MM.1S (cell line): ENCODE results near the gene ITPR1.
"Not testable (repeated sequence)": the region's sequence is repeated elsewhere in the genome, so short reads cannot be mapped to it uniquely, and the experiment has no call there.

Experiments used
- DNase-seq: peaks from one replicate; pipeline ENCODE4 v3.0.0-alpha.2; 2015
- H2AFZ ChIP-seq: fragments of 300-600 bp; sonication (generic); 2 replicates; pipeline ENCODE4 v1.6.0; 2016; ENCODE audit warnings: antibody characterized with exemption, low read length
- H3F3A ChIP-seq: fragments of 300-600 bp; sonication (generic); 2 replicates; pipeline ENCODE4 v1.6.1; 2016; ENCODE audit warnings: mild to moderate bottlenecking, antibody characterized with exemption, low read length, moderate library complexity, mixed read lengths; ENCODE audit not compliant: insufficient read depth
- H3K27ac ChIP-seq: fragments of 300-600 bp; sonication (generic); 2 replicates; pipeline ENCODE4 v1.5.1; 2016; ENCODE audit warnings: mild to moderate bottlenecking, low read length
- H3K27me3 ChIP-seq: fragments of 300-600 bp; sonication (generic); replicated peaks from 2 replicates; pipeline ENCODE4 v1.6.0; 2016; ENCODE audit warnings: low read length; ENCODE audit not compliant: insufficient read depth
- H3K36me3 ChIP-seq: fragments of 300-600 bp; sonication (generic); replicated peaks from 2 replicates; pipeline ENCODE4 v1.6.1; 2016; ENCODE audit warnings: mild to moderate bottlenecking, low read length, mixed read lengths; ENCODE audit not compliant: insufficient read depth
- H3K4me1 ChIP-seq: fragments of 300-600 bp; sonication (generic); 2 replicates; pipeline ENCODE4 v1.6.1; 2016; ENCODE audit warnings: low read length, mixed read lengths
- H3K4me2 ChIP-seq: fragments of 300-600 bp; sonication (generic); 2 replicates; pipeline ENCODE4 v1.6.0; 2016; ENCODE audit warnings: low read depth, low read length
- H3K4me3 ChIP-seq: fragments of 300-600 bp; sonication (generic); 2 replicates; pipeline ENCODE4 v1.5.1; 2016; ENCODE audit warnings: low read length, mixed read lengths
- H3K79me2 ChIP-seq: fragments of 300-600 bp; sonication (generic); 2 replicates; pipeline ENCODE4 v1.6.1; 2016; ENCODE audit warnings: mixed run types, low read length, mixed read lengths
- H3K9ac ChIP-seq: fragments of 300-600 bp; sonication (generic); 2 replicates; pipeline ENCODE4 v1.6.1; 2016; ENCODE audit warnings: low read length, mixed read lengths
- H3K9me2 ChIP-seq: fragments of 300-600 bp; sonication (generic); replicated peaks from 2 replicates; pipeline ENCODE4 v1.6.1; 2016; ENCODE audit warnings: mild to moderate bottlenecking, low read length, mixed read lengths; ENCODE audit not compliant: insufficient read depth
- H3K9me3 ChIP-seq: fragments of 300-600 bp; sonication (generic); replicated peaks from 2 replicates; pipeline ENCODE4 v1.6.1; 2016; ENCODE audit warnings: mild to moderate bottlenecking, low read length, mixed read lengths; ENCODE audit not compliant: insufficient read depth
- H4K20me1 ChIP-seq: fragments of 300-600 bp; sonication (generic); 2 replicates; pipeline ENCODE4 v1.6.1; 2016; ENCODE audit warnings: mild to moderate bottlenecking, low read length, moderate library complexity, mixed read lengths; ENCODE audit not compliant: insufficient read depth
- EZH2 ChIP-seq: fragments of 300-600 bp; sonication (generic); optimal IDR thresholded peaks from 2 replicates; pipeline ENCODE3; 2017; ENCODE audit warnings: low read depth, mild to moderate bottlenecking, antibody characterized with exemption, low read length, mixed read lengths
- EZH2phosphoT487 ChIP-seq: fragments of 300-600 bp; sonication (generic); IDR thresholded peaks from 2 replicates; pipeline ENCODE4 v1.6.1; 2018; ENCODE audit warnings: antibody characterized with exemption, low read length
- TF ChIP-seq, protein P1 (sequence below): fragments of 300-600 bp; sonication (generic); IDR thresholded peaks from 2 replicates; pipeline ENCODE4 v1.5.1; 2016; ENCODE audit warnings: antibody characterized with exemption, low read length, mixed read lengths

Gene ITPR1

DNA sequence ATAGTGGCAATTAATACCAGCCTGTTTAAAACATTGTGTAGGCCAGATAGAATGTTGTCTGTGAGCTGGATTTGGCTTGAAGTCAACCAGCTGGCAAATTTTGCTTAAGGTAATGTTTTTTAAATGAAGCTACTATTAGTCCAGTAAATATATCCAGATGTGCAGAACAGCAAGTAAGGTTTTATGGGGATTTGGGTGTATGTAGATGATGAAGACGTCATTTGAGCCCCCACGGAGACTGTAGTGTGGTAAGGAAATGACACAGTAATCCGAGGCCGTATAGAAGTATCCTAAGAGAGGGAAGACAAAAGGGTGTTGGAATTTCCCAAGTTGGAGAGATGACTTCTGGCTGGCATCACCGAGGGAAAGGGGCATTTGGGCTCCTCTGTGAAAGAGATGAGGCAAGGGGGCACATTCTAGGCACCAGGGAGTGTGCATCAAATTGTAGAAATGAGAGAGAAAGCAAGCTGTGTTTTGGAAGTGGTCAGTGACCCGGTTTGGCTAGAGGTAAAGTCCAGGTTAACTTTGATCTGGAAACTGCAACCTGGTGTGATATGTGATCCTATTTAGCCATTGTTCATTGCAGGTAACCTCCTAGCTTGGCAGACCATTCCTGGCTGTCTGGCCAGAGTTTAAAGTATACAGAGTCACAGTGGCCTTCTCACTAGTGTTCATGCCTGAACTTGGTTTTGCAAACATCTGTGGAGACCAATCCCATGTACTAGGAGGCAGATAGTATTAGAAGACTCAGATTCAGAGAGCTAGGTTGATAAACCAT lies 104.2 kb downstream of the ITPR1 start:
- H3K36me3 ChIP-seq, result no peaks in the 10 kb centered on the region
- H3K9me2 ChIP-seq, result no peaks in the 10 kb centered on the region
- no peak overlapping the region for H3K4me2 ChIP-seq
- no peaks in the 10 kb centered on the region for H3K9me3 ChIP-seq
- no peak overlapping the region for H3K4me3 ChIP-seq
- no peak overlapping the region for H3K27ac ChIP-seq
- TF ChIP-seq, protein P1, sequence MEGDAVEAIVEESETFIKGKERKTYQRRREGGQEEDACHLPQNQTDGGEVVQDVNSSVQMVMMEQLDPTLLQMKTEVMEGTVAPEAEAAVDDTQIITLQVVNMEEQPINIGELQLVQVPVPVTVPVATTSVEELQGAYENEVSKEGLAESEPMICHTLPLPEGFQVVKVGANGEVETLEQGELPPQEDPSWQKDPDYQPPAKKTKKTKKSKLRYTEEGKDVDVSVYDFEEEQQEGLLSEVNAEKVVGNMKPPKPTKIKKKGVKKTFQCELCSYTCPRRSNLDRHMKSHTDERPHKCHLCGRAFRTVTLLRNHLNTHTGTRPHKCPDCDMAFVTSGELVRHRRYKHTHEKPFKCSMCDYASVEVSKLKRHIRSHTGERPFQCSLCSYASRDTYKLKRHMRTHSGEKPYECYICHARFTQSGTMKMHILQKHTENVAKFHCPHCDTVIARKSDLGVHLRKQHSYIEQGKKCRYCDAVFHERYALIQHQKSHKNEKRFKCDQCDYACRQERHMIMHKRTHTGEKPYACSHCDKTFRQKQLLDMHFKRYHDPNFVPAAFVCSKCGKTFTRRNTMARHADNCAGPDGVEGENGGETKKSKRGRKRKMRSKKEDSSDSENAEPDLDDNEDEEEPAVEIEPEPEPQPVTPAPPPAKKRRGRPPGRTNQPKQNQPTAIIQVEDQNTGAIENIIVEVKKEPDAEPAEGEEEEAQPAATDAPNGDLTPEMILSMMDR, result no peak
- TF ChIP-seq EZH2 (no peak), EZH2phosphoT487 (no peak)
- H4K20me1 ChIP-seq, result no peaks in the 10 kb centered on the region
- H3K79me2 ChIP-seq, result no peaks in the 10 kb centered on the region
- DNase-seq, result no peak
- no peak overlapping the region for H3K9ac ChIP-seq
- 0 out of 2 replicates have a peak, but pooled peaks cover 6% of the 10 kb centered on the region for H3K4me1 ChIP-seq
- H2AFZ ChIP-seq, result no peak overlapping the region
- H3K27me3 ChIP-seq, result no peaks in the 10 kb centered on the region
- no peaks in the 10 kb centered on the region for H3F3A ChIP-seq

DNA sequence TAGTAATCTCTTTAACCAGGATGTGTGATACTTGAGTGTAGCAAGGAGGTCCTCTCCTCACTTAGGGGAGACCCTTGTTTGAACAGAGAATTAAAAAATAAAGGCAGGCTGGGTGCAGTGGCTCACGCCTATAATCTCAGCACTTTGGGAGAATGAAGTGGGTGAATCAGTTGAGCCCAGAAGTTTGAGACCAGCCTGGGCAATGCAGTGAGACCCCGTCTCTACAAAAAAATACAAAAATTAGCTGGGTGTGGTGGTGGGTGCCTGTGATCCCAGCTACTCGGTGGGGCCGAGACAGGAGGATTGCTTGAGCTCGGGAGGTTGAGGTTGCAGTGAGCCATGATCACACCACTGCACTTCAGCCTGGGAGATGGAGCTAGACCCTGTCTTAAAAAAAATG lies 105.1 kb downstream of the ITPR1 start:
- not testable (repeated sequence) for H3K4me3 ChIP-seq, H3K27ac ChIP-seq, H3K4me1 ChIP-seq, H3K36me3 ChIP-seq, H3K9ac ChIP-seq, H3K79me2 ChIP-seq, DNase-seq, H3F3A ChIP-seq, H4K20me1 ChIP-seq, H3K9me2 ChIP-seq, H3K4me2 ChIP-seq, H3K27me3 ChIP-seq, H3K9me3 ChIP-seq, H2AFZ ChIP-seq

DNA sequence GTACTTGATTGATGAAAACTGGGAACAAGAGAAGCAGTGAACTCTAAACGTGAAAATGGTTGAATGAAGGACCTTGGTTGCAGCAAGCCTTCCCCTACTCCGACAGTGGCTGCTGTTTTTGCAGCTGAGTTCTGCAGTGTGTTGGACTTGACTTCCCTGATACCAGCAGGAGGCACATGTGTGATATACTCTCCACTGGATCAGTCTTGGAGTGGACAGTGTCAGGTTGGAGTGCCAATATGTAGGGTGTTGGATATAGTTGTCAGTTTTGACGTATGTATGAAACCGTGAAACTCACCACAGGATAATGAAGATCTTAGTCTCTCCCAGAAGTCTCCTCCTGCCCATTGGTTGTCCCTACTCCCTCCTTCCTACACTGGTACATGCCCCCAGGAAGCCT lies 106.5 kb downstream of the ITPR1 start:
- no peaks in the 10 kb centered on the region for H3K9me2 ChIP-seq
- 0 out of 2 replicates have a peak, but pooled peaks cover 6% of the 10 kb centered on the region for H3K4me1 ChIP-seq
- H3K27me3 ChIP-seq, result no peaks in the 10 kb centered on the region
- TF ChIP-seq, protein P1, result no peak
- TF ChIP-seq EZH2phosphoT487, result no peak
- TF ChIP-seq EZH2, result no peak
- no peaks in the 10 kb centered on the region for H4K20me1 ChIP-seq
- H3K9ac ChIP-seq, result no peak overlapping the region
- H3K36me3 ChIP-seq, result no peaks in the 10 kb centered on the region
- DNase-seq, result no peak
- H3K79me2 ChIP-seq, result no peaks in the 10 kb centered on the region
- no peak overlapping the region for H3K27ac ChIP-seq
- H3K4me3 ChIP-seq, result no peak overlapping the region
- no peak overlapping the region for H2AFZ ChIP-seq
- H3K9me3 ChIP-seq, result no peaks in the 10 kb centered on the region
- H3F3A ChIP-seq, result no peaks in the 10 kb centered on the region
- H3K4me2 ChIP-seq, result no peak overlapping the region

DNA sequence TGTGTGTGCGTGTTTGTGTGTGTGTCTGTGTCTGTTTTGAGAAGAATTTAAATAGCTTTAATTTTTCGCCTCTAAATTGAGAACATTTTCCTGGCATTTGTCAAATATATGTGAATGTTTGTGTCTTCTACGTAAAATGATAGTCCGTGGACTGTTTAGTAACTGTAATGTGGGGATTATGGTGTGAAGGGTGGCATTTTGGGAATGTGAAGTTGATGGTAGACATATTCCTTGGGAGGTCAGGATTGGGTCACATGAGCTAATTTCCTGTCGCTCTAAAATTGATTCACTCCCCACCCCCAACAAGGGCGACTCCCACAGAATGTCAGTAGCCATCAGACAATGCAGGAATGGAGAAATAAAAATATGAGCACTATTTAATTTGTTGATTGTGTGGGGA lies 107.3 kb downstream of the ITPR1 start:
- no peaks in the 10 kb centered on the region for H3K9me2 ChIP-seq
- no peak overlapping the region for H3K4me2 ChIP-seq
- H3K9me3 ChIP-seq, result no peaks in the 10 kb centered on the region
- DNase-seq, result no peak
- TF ChIP-seq EZH2phosphoT487 (no peak), EZH2 (no peak)
- TF ChIP-seq, protein P1, result no peak
- H3K4me3 ChIP-seq, result no peak overlapping the region
- no peak overlapping the region for H2AFZ ChIP-seq
- H3K27ac ChIP-seq, result no peak overlapping the region
- no peaks in the 10 kb centered on the region for H3F3A ChIP-seq
- H3K79me2 ChIP-seq, result no peaks in the 10 kb centered on the region
- no peaks in the 10 kb centered on the region for H4K20me1 ChIP-seq
- H3K4me1 ChIP-seq, result 0 out of 2 replicates have a peak, but pooled peaks cover 6% of the 10 kb centered on the region
- H3K27me3 ChIP-seq, result no peaks in the 10 kb centered on the region
- no peaks in the 10 kb centered on the region for H3K36me3 ChIP-seq
- no peak overlapping the region for H3K9ac ChIP-seq
